Medulla oblongata (tissue), 1 donor: Measurements from ENCODE around the gene NLN.
"Not testable (repeated sequence)": the region's sequence is repeated elsewhere in the genome, so short reads cannot be mapped to it uniquely, and the experiment has no call there.

Experiments
- DNase-seq: peaks from one replicate; pipeline ENCODE4 v3.0.0-alpha.2; 2015; ENCODE audit errors: extremely low spot score

NLN gene

DNA sequence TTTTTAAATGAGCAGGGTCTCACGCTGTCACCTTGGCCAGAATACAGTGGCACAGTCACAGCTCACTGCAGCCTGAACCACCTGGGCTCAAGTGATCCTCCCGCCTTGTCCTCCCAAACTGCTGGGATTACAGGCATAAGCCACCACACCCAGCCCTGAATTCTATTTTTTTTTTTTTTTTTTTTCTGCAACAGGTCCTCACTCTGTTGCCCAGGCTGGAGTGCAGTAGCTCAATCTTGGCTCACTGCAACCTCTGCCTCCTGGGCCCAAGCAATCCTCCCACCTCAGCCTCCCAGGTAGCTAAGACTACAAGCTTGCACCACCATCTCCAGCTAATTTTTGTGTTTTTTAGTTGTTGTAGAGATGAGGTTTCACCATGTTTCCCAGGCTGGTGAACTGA lies 51.0 kb downstream of the NLN start:
- DNase-seq, result not testable (repeated sequence)

DNA sequence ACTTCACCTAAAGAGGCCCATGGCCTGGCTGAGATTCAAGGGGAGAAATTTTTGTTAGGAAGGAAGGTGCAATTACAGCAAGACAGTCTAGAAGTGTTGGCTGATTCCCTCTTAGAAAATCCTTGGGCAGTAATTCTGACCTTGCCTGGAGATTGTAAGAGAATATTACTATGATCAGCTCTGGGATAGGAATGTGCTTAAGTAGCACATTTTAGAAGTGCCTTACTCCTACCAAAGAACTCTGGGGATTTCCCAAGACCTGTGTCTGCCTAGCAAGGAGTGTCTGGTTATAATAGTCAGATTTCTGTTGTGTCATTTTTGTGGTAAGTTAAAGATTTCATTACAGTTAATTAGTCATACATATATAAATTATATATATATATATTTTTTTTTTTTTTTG lies 52.3 kb downstream of the NLN start:
- DNase-seq, result no peak

DNA sequence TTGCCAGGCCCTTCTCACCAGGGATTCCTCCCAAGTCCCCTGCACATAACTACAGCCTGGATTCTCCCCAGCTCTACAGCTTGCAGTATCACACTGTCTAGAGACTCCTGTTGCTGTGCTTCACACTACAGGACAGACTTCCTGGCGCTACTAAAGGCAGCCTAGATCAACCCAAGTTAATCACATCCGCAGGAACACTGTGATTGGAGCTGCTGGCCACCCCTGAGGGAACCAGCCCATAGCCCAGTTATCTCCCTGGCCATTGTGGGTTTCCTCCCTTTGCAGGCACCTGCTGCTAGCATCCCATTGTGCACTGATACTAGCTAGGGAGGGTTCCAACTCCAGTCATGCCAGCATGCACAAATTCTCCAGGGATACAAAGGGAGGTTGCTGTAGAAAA lies 53.5 kb downstream of the NLN start:
- DNase-seq, result no peak

DNA sequence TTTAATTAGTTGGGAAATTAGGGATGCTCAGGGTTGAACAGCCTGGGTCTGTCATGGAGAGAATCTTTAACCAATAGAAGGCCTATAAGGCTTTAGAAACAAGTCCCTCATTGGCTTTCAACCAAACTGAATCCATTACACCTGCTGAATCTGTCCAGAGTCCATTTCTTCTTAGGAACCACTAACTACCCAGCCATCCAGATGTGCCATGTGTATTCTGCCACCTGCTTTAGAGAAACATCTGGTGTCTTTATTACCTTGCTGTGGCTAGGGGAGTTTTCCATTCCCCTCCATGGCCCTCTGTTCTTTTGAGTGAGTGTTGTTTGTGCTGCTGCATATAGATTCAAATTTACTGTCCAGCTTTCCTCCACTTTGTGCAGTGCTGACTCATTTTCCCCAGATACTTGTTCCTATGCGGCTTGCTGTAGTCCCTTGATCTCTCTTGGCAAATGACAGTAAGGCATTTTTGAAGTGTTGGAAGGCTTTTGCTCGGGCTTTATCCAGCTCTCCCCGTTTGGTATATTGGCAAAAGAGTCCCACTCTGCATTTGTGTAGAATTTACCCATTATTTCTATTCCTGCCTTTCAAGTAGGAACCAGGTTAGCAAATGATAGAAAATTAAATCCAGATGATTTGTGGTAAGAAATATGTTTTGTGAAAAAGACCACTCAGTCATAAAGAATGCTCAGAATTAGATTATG lies 54.6 kb downstream of the NLN start:
- no peak for DNase-seq

DNA sequence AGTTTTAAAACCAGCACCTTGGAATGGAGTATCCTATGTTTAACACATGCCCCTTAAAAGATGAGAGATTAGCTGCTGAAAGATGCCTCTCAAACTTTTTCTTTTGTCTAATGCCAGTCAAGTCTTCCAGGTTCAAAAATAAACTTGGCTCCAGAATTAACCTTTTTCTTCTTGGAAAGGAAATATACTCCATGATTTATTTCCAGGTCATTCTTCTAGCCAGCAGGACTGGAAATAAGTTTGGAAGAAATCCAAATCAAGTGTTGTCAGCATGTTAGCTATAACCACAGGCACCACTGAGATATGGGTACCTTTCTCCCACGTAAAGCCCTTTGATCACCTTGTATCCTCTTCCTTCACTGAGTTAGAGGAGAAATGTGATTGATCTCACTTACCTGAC lies 56.1 kb downstream of the NLN start:
- DNase-seq, result no peak

DNA sequence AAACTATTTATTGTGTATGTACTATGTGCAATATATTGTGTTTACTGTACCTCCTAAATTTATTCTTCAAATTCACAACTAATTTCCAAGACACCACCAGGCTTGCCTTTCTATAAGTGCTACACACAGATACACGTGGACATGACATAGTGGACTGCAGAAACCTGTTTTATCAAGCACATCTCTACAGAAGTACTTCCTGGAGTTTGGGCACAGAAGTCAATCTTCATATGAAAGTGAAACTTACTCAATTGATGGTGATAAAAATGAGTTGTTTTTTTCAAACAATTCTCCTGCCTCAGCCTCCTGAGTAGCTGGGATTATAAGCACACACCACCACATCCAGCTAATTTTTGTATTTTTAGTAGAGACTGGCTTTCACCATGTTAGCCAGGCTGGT lies 57.6 kb downstream of the NLN start:
- DNase-seq, result no peak

DNA sequence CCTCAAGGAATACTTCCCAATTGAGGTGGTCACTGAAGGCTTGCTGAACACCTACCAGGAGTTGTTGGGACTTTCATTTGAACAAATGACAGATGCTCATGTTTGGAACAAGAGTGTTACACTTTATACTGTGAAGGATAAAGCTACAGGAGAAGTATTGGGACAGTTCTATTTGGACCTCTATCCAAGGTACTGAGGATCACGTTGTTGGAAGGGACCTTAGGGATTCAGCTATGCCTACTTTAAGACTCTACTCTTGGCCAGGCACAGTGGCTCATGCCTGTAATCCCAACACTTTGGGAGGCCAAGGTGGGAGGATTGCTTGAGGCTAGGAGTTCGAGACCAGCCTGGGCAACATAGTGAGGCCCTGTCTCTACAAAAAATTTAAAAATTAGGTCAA lies 66.3 kb downstream of the NLN start:
- DNase-seq, result not testable (repeated sequence)

DNA sequence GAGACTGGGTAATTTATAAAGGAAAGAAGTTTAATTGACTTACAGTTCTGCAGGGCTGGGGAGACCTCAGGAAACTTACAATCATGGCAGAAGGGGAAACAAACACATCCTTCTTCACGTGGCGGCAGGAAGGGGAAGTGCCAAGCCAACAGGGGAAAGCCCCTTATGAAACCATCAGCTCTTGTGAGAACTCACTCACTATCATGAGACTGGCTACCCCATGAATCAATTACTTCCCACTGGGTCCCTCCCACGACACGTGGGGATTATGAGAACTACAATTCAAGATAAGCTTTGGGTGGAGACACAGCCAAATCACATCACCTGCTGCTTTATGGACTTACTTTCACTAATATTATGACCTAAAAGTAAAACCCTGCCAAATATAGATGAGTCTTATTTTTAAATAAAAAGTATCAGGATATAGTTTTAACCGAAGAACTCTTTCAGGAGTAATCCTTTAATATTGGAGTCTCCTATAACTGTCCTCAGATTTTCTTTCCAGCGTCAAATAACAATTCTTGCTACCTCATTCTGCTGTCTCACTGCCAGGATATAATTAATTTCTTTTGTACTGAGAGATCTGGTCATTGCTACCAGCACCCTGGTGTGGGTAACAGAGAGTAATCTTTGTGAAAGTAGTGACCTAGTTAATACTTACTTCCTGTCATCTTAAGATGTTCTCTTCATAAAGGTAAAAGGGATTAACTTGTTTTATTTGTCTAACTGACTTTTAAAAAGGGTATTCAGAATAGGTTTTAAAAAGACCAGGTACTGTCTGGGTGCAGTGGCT lies 68.6 kb downstream of the NLN start:
- no peak for DNase-seq

DNA sequence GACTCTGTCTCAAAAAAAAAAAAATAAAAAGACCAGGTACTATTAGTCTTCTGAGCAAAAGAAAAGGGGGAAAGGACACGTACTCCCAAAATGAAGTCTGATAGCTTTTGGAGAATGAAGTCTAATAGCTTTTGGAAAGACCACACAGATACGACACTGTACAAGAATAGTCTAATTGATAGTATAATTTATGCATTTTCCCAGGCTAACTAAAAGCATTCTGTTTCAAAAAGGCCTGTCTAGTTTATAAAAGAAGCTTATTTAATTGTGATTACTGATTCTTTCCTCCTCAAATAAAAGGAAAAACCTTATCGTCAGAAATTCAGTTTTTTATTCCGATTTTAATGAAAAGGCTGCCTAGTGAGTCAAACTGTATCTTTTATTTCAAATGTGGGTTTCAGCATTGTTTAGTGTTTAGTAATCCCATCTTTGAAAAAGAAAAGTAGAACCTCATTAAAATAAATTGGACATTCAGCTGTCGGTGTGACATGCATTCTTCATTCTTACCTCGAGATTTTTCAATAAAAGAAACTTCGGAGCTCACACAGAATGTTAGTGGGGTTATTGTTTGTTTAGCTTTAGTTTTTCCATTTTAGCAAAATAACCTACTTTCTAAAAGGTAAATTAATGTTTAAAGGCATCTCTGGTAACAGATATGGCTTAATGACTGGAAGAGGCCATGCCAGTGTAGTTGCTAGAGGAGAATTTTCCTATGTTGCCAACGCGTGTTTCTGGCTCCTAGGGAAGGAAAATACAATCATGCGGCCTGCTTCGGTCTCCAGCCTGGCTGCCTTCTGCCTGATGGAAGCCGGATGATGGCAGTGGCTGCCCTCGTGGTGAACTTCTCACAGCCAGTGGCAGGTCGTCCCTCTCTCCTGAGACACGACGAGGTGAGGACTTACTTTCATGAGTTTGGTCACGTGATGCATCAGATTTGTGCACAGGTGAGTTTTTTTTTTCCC lies 70.0 kb downstream of the NLN start:
- DNase-seq, result peak; percentile 83

DNA sequence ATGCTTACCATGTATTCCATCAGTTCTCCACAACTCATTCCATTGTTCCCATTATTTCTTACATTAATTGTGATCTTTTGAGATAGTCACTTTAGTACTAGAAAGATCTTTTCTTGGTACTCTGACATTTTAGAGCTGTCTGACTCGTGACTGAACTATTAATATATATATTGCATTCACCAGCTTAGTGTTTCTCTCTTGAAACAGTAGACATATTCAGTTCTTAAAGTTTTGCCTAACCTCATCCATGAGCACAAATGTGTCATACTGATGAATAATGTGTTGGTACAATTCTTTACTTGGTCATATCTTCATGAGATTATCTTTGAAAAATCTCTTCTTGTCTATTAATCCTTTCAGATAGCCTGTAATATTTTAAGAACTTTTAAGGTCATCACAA lies 74.3 kb downstream of the NLN start:
- DNase-seq, result no peak

DNA sequence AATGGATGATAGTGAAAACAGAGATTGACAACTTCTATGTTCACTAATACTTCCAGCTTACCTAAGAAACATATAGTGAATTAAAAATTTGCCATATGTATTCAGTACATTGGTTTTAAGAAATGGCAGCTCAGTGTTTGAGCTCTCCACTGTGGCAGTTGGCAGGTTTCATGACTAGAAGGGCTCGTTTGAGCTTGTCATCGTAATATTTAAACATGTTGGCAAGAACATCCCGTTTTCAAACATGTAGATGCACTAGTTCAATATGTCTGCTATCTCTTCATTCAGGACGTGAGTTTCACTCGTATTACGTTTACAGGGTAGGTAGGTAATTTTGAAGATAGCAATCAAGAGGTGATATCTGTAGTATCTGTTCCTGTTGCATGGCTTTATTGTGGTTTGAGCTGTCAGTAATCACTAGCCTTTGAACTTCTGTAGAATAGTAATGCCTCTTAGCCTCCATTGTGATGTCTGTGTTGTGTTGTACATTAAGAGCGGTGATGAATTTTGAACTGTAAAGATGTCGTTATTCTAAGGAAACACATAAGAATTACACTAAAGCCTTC lies 74.8 kb downstream of the NLN start:
- no peak for DNase-seq

DNA sequence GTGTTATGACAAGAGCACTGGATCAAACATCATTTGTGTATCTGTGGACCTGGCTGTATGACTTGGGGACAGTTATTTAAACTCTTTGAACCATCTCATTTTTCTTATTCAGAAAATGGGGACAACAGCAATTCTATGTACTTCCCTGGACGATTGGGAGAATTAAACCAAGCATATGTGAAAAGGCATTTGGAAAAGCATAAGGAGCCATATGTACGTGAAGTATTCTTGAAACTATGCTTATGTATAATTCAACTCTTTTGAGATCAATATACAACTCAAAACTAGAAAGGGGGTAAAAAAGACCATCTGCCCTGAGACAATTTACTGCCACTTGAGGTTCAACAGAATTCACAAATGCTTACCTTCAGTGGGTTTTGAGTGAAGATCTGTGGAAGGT lies 75.5 kb downstream of the NLN start:
- no peak for DNase-seq

DNA sequence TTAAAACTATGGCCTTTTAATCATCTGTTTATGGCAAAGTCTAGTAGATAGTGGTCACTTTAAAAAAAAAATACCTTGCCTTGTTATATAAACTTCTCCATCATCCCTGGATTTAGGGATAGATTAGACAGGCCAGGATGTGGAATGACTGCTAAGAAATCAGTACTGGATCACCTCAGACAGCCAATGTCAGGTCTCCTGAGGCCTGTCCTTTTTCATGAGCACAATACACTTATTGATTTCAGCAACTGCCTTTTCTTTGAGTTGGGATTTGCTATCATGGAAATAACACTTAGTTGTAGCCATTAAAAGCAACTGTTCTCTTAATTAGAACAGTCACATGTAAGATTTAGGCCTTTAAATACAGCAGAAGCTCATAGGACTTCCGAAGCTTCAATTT lies 77.9 kb downstream of the NLN start:
- DNase-seq, result no peak

DNA sequence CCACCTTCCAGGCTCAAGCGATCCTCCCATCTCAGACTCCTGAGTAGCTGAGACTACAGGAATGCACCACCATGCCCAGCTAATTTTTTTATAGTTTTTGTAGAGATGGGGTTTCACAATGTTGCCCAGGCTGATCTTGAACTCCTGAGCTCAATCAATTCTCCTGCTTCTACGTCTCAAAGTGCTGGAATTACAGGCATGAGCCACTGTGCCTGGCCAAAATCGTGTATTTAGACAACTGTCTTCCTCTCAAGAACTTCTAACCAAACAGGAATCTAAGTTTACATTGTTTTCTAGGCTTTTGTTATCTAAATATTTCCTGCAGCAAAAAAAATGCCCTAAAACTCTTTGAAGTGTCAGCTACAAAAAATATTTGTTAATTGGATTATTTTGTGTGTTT lies 78.8 kb downstream of the NLN start:
- no peak for DNase-seq

DNA sequence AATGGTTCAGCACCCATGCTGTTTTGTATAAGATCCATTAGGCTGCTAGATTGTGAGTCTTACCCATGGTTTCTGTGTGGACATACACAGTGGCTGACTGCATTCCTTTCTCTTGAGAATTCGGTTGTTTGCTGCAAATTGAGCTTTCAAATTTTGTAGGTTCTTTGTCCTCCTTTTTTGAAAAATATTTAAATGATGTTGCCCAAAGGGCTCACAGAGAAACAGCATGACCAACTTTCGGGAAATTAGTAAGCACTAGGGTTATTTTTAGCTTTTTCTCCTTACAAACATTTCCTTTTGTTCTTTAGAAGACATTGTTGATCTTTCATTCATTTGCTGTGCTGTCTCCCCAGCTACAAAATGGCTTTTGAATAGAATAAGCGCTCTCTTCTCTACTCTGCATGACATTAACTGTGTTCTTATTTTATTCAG lies 79.4 kb downstream of the NLN start:
- peak; percentile 90 for DNase-seq

DNA sequence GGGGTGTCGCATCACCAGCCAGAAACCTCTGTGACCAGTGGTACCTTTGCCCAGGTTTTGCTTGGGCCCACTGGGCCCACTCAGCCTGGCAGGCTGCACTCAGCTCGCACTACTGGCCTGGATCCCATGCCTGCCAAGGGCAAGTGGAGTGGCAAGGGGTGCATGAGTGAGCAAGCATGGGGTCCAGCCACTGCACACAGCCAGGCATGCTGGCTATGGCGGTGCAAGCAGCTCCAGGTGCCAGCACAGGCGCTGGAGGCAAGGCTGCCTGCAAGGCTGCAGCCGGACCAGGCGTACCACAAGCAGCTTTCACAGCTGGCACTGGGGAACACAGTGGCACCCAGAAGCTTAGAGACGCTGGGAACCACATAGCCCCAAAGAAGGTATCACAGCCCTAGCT lies 80.1 kb downstream of the NLN start:
- no peak for DNase-seq

DNA sequence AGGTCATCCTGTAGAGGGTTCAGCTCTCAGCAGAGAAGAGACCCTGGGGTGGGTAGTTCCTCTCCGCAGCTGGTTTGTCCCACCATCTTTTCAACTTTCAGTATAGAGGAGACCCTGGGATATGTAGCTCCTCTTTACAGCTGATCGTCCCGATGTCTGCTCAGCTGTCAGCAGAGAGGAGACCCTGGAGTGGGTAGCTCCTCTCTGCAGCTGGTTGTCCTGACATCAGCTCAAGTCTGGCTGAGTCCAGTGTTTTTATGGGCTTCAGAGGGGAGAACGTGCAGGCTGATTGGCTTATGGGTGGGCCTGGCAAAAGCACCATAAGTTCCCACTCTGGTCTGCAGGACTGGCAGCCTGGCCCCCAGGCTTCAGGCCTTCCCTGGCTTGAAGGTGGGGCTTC lies 80.8 kb downstream of the NLN start:
- DNase-seq, result no peak

DNA sequence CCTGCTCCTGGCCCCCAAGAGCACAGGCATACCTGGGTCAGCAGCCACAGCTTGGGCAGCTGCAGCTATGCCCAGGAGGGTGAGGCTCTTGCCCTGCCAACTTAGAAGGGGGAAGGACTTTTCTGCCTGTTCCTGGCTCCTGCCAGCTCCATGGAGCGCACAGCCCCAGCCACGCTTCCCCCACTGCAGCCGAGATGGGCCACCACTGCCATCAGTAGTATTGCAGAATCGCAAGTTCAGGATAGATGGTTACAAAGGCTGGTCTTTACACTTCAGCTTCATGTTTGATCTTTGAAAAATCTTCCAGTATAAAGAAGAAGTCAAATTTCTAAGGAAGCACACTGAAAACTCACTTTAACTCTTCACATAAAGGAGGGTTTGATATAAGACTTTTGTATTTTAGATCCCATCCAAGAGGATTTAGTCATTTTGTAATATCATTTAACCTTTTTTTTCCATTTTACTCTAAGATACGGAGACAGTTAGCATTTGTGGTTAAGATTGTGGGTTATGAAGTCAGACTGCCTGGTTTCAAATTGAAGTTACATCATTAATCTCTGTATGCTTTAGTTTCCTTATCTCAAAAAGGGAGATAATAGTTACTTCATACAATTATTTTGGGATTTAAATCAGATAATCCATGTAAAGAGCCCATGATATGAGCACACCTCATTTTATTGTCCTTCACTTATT lies 81.8 kb downstream of the NLN start:
- no peak for DNase-seq

DNA sequence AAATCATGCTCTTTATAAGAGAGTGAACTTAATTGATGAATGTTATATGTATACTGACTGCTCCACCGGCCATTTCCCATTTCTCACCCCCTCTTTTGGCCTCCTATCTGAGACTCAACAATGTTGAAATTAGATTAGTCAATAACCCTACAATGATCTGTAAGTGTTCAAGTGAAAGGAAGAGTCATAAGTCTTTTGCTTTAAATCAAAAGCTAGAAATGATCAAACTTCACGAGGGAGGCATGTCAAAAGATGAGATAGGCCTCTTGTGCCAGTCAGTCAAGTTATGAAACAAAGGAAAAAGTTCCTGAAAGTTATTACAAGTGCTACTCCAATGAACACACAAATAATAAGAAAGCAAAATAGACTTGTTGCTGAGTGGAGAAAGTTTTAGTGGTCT lies 83.1 kb downstream of the NLN start:
- DNase-seq, result no peak

DNA sequence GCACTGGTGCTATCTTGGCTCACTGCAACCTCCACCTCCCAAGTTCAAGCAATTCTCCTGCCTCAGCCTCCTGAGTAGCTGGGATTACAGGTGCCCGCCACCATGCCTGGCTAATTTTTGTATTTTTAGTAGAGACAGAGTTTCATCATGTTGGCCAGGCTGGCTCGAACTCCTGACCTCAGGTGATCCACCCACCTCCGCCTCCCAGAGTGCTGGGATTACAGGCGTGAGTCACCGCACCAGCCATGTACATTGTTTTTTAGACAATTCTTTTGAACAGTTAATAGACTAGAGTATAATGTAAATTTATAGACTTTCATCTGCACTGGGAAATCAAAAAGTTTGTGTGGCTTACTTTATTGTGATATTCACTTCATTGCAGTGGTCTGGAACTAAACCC lies 85.5 kb downstream of the NLN start:
- DNase-seq, result not testable (repeated sequence)

DNA sequence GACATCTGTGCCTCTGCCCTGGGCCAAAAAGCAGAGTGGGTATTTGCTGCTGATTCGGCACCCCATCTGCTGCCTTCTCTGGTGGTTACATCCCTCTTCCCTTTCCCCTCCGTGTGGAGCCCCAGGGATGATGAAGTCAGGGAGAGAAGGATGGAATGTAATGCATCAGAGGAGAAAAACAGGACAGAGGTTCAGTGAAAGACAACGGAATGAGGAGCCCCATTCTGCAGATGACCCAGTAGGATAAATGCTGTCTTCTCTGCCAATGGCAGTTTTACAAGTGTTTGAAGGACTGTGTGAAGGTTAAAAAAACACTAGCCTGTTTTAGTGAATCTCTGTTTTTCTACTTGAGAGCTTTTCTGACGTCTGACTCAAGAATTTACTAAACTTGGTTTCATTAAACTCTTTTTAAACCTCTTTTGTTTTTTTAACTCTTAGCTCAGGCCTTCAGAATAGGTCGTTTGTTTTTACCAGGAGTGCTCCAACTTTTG lies 86.3 kb downstream of the NLN start:
- DNase-seq, result peak; percentile 59
